WTC11 (cell line): ENCODE results near the gene IGSF23. TPM values are rescaled to one million over a fixed set of nuclear protein-coding genes. Genes with fewer than 3 reads are reported as not detected.
"Not testable (repeated sequence)": the region's sequence is repeated elsewhere in the genome, so short reads cannot be mapped to it uniquely, and the experiment has no call there.

Source experiments
- ATAC-seq: fragments of 200-7000 bp; cut with Tn5 transposase; 2 replicates; pipeline ENCODE4 v1.10.0; 2021; ENCODE audit warnings: mild to moderate bottlenecking, moderate library complexity
- CTCF ChIA-PET: fragments of 300-600 bp; sonication (Branson Sonifier 250); formaldehyde crosslinking; loops from one replicate; lab custom pipeline; 2021; ENCODE audit warnings: antibody characterized with exemption; lab: Charles Lee
- POLR2A ChIA-PET: fragments of 350-600 bp; sonication (Branson Sonifier 250); formaldehyde crosslinking; loops from one replicate; lab custom pipeline; 2021; ENCODE audit warnings: antibody characterized with exemption; lab: Charles Lee
- DNase-seq: peaks from one replicate; pipeline ENCODE4 v3.0.0; 2021; ENCODE audit warnings: low spot score
- H3K27ac Mint-ChIP-seq: 2 replicates; pipeline ENCODE4 v1.8.0; 2021; ENCODE audit warnings: mixed read lengths
- H3K27me3 Mint-ChIP-seq: 2 replicates; pipeline ENCODE4 v1.8.0; 2021; ENCODE audit warnings: low read depth, mild to moderate bottlenecking, moderate library complexity, mixed read lengths
- H3K36me3 Mint-ChIP-seq: 2 replicates; pipeline ENCODE4 v1.8.0; 2021; ENCODE audit warnings: mixed read lengths
- H3K4me1 Mint-ChIP-seq: 2 replicates; pipeline ENCODE4 v1.8.0; 2022; ENCODE audit warnings: mixed read lengths
- H3K4me3 Mint-ChIP-seq: 2 replicates; pipeline ENCODE4 v1.8.0; 2021; ENCODE audit warnings: mild to moderate bottlenecking, moderate library complexity, mixed read lengths
- H3K9me3 Mint-ChIP-seq: 2 replicates; pipeline ENCODE4 v1.8.0; 2021; ENCODE audit warnings: mixed read lengths
- ATF1 ChIP-seq: sonication (generic); formaldehyde crosslinking; IDR thresholded peaks from 2 replicates; pipeline ENCODE4 v1.8.1; 2023; ENCODE audit warnings: mild to moderate bottlenecking, moderate library complexity, missing genetic modification reagents
- ETV6 ChIP-seq: sonication (generic); formaldehyde crosslinking; IDR thresholded peaks from 2 replicates; pipeline ENCODE4 v1.8.1; 2022; ENCODE audit warnings: mild to moderate bottlenecking, missing genetic modification reagents
- FOXK1 ChIP-seq: sonication (generic); formaldehyde crosslinking; IDR thresholded peaks from 2 replicates; pipeline ENCODE4 v1.8.0; 2022; ENCODE audit warnings: mild to moderate bottlenecking, moderate library complexity, missing genetic modification reagents
- GRHL2 ChIP-seq: fragments of 250-450 bp; sonication (Bioruptor Pico); IDR thresholded peaks from 2 replicates; pipeline ENCODE4 v1.8.0; 2022; ENCODE audit warnings: mild to moderate bottlenecking, moderate library complexity; ENCODE audit not compliant: insufficient replicate concordance, severe bottlenecking
- IRF2 ChIP-seq: sonication (generic); formaldehyde crosslinking; IDR thresholded peaks from 2 replicates; pipeline ENCODE4 v1.8.0; 2022; ENCODE audit warnings: low read depth, missing genetic modification reagents, borderline replicate concordance
- KAT7 ChIP-seq: sonication (generic); formaldehyde crosslinking; IDR thresholded peaks from 2 replicates; pipeline ENCODE4 v1.8.1; 2023; ENCODE audit warnings: missing genetic modification reagents, mild to moderate bottlenecking, borderline replicate concordance
- NFE2L1 ChIP-seq: sonication (generic); formaldehyde crosslinking; IDR thresholded peaks from 2 replicates; pipeline ENCODE4 v1.8.1; 2023; ENCODE audit warnings: missing genetic modification reagents
- SP1 ChIP-seq: sonication (generic); formaldehyde crosslinking; conservative IDR thresholded peaks from 2 replicates; pipeline ENCODE4 v1.8.1; 2022; ENCODE audit warnings: missing genetic modification reagents
- total RNA-seq: library from RNA; stranded (reverse); gene quantifications from 3 replicates; pipeline ENCODE4 v1.2.3, GENCODE V29; 2021
- TF ChIP-seq, protein P1 (sequence below): fragments of 250-450 bp; sonication (Bioruptor Pico); IDR thresholded peaks from 2 replicates; pipeline ENCODE4 v1.9.0; 2021; ENCODE audit warnings: mild to moderate bottlenecking
- TF ChIP-seq, protein P2 (sequence below): sonication (generic); formaldehyde crosslinking; conservative IDR thresholded peaks from 2 replicates; pipeline ENCODE4 v1.8.1; 2022; ENCODE audit warnings: mild to moderate bottlenecking, missing genetic modification reagents
- TF ChIP-seq, protein P3 (sequence below): sonication (generic); formaldehyde crosslinking; IDR thresholded peaks from 2 replicates; pipeline ENCODE4 v1.8.0; 2022; ENCODE audit warnings: mild to moderate bottlenecking, missing genetic modification reagents
- TF ChIP-seq, protein P4 (sequence below): sonication (generic); formaldehyde crosslinking; conservative IDR thresholded peaks from 2 replicates; pipeline ENCODE4 v1.8.1; 2023; ENCODE audit warnings: mild to moderate bottlenecking, low read depth, missing genetic modification reagents, moderate library complexity
- TF ChIP-seq, protein P5 (sequence below): sonication (generic); formaldehyde crosslinking; IDR thresholded peaks from 2 replicates; pipeline ENCODE4 v1.8.1; 2023; ENCODE audit warnings: mild to moderate bottlenecking, missing genetic modification reagents, moderate library complexity

Gene IGSF23
- total RNA-seq, 1 experiment from 2014 or later = not detected

DNA sequence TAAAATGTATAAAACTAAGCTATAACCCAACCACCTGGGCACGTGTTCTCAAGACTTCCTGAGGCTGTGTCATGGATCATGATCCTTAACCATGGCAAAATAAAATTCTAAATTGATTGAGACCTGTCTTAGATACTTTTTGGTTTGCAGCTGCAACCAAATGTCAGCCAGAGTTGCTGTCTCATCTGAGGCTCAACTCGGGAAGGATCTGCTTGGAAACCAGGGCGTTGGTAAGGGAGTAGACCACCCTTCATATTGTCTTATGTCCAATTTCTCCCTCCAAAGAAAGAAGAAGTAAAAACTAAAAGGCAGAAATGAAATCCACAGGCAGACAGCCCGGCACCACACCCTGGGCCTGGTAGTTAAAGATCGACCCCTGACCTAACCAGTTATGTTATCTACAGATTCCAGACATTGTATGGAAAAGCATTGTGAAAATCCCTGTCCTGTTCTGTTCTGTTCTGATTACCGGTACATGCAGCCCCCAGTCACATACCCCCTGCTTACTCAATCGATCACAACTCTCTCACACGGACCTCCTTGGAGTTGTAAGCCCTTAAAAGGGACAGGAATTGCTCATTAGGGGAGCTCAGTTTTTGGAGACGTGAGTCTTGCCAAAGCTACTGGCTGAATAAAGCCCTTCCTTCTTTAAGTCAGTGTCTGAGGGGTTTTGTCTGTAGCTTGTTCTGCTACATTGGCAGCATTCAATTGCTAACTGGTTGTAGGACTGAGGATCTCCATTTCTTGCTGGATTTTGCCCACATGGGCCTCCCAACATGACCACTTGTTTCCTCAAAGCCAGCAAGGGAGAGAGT, 22.9 kb upstream of the IGSF23 start:
- ChIA-PET CTCF (interaction anchor here (0.7 to 3.7 kb wide), 5 partner anchors 8 to 53 kb away, joined by 3 to 18 read pairs (median 5); partner anchors contain the start of gene PVR), POLR2A (no interaction called here)
- peaks cover 8% of the 10 kb centered on the region for H3K36me3 Mint-ChIP-seq
- H3K9me3 Mint-ChIP-seq = peaks cover 26% of the 10 kb centered on the region
- TF ChIP-seq KAT7 = no peak
- no peak for TF ChIP-seq ETV6
- TF ChIP-seq, protein P1, sequence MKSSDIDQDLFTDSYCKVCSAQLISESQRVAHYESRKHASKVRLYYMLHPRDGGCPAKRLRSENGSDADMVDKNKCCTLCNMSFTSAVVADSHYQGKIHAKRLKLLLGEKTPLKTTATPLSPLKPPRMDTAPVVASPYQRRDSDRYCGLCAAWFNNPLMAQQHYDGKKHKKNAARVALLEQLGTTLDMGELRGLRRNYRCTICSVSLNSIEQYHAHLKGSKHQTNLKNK (CRISPR knock-in tag) = no peak
- TF ChIP-seq IRF2 (CRISPR knock-in tag) = no peak
- no peak for TF ChIP-seq SP1 (CRISPR knock-in tag)
- TF ChIP-seq, protein P2, sequence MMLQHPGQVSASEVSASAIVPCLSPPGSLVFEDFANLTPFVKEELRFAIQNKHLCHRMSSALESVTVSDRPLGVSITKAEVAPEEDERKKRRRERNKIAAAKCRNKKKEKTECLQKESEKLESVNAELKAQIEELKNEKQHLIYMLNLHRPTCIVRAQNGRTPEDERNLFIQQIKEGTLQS (CRISPR knock-in tag) = no peak
- TF ChIP-seq, all 79 proteins: peak for 0
- peaks cover 14% of the 10 kb centered on the region for H3K4me1 Mint-ChIP-seq
- H3K27me3 Mint-ChIP-seq = peaks cover 5% of the 10 kb centered on the region
- no peak overlapping the region for H3K27ac Mint-ChIP-seq
- H3K4me3 Mint-ChIP-seq = no peak overlapping the region
- DNase-seq (no peak), ATAC-seq (no peak)

DNA sequence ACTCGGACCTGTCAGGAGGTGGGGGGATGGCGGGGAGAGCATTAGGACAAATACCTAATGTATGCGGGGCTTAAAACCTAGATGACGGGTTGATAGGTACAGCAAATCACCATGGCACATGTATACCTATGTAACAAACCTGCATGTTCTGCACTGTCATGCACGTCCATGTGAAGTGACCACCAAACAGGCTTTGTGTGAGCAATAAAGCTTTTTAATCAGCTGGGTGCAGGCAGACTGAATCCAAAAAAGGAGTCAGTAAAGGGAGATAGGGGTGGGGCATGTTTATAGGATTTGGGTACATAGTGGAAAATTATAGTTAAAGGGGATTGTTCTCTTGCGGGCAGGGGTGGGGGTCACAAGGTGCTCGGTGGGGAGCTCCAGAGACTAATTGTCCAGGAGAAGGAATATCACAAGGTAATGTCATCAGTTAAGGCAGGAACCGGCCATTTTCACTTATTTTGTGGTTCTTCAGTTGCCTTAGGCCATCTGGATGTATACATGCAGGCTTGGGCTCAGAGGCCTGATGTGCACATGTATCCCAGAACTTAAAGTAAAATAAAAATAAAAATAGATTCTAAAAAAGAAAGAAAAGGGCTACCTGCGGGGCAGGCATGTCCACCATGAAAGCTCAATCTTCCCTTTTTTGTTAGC, 21.9 kb upstream of the IGSF23 start:
- Mint-ChIP-seq H3K9me3 (peaks cover 17% of the 10 kb centered on the region), H3K4me1 (peaks cover 15% of the 10 kb centered on the region)
- H3K4me3 Mint-ChIP-seq, POLR2A ChIA-PET, H3K27ac Mint-ChIP-seq, ATAC-seq, DNase-seq, H3K27me3 Mint-ChIP-seq, H3K36me3 Mint-ChIP-seq: not testable (repeated sequence)
- CTCF ChIA-PET = interaction anchor here (1.1 to 3.7 kb wide), 5 partner anchors 9 to 179 kb away, joined by 3 to 18 read pairs (median 5); no protein-coding TSS in a partner anchor

DNA sequence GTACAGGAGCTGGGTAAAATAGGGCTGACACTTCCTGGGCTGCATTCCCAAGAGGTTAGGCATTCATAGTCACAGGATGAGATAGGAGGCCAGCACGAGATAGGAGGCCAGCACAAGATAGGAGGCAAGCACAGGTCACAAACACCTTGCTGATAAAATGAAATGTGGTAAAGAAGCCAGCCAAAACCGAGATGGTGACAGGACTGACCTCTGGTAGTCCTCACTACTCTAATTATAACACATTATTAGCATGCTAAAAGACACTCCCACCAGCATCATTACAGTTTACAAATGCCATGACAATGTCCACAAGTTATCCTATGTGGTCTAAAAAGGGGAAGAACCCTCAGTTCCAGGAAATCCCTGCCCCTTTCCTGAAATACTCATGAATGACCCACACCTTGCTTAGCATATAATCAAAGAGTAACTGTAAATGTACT, 20.9 kb upstream of the IGSF23 start:
- no peaks in the 10 kb centered on the region; the same call in 1 of the 2 replicates for H3K27me3 Mint-ChIP-seq
- H3K4me1 Mint-ChIP-seq = peaks cover 18% of the 10 kb centered on the region
- ChIA-PET CTCF (interaction anchor here (3.1 to 3.7 kb wide), 2 partner anchors 10 to 22 kb away, joined by 10 to 18 read pairs; no protein-coding TSS in a partner anchor), POLR2A (interaction anchor here (0.6 kb wide), 1 partner anchor 37 kb away, joined by 8 read pairs; no protein-coding TSS in a partner anchor)
- no peaks in the 10 kb centered on the region for H3K36me3 Mint-ChIP-seq
- TF ChIP-seq FOXK1 (CRISPR knock-in tag) = no peak
- no peak for TF ChIP-seq KAT7
- TF ChIP-seq, protein P3, sequence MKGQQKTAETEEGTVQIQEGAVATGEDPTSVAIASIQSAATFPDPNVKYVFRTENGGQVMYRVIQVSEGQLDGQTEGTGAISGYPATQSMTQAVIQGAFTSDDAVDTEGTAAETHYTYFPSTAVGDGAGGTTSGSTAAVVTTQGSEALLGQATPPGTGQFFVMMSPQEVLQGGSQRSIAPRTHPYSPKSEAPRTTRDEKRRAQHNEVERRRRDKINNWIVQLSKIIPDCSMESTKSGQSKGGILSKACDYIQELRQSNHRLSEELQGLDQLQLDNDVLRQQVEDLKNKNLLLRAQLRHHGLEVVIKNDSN (CRISPR knock-in tag) = no peak
- TF ChIP-seq ATF1 = no peak
- TF ChIP-seq NFE2L1 (CRISPR knock-in tag) = no peak
- TF ChIP-seq, protein P4, sequence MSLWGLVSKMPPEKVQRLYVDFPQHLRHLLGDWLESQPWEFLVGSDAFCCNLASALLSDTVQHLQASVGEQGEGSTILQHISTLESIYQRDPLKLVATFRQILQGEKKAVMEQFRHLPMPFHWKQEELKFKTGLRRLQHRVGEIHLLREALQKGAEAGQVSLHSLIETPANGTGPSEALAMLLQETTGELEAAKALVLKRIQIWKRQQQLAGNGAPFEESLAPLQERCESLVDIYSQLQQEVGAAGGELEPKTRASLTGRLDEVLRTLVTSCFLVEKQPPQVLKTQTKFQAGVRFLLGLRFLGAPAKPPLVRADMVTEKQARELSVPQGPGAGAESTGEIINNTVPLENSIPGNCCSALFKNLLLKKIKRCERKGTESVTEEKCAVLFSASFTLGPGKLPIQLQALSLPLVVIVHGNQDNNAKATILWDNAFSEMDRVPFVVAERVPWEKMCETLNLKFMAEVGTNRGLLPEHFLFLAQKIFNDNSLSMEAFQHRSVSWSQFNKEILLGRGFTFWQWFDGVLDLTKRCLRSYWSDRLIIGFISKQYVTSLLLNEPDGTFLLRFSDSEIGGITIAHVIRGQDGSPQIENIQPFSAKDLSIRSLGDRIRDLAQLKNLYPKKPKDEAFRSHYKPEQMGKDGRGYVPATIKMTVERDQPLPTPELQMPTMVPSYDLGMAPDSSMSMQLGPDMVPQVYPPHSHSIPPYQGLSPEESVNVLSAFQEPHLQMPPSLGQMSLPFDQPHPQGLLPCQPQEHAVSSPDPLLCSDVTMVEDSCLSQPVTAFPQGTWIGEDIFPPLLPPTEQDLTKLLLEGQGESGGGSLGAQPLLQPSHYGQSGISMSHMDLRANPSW = no peak
- TF ChIP-seq GRHL2 (CRISPR knock-in tag) = no peak
- TF ChIP-seq, protein P5, sequence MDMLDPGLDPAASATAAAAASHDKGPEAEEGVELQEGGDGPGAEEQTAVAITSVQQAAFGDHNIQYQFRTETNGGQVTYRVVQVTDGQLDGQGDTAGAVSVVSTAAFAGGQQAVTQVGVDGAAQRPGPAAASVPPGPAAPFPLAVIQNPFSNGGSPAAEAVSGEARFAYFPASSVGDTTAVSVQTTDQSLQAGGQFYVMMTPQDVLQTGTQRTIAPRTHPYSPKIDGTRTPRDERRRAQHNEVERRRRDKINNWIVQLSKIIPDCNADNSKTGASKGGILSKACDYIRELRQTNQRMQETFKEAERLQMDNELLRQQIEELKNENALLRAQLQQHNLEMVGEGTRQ = no peak
- no peak overlapping the region for H3K4me3 Mint-ChIP-seq
- no peak for DNase-seq
- H3K27ac Mint-ChIP-seq = no peak overlapping the region
- no peak for ATAC-seq
- H3K9me3 Mint-ChIP-seq = peaks cover 9% of the 10 kb centered on the region
